ENCODE measurements around the gene CDA. TPM values are rescaled to one million over a fixed set of nuclear protein-coding genes. Genes with fewer than 3 reads are reported as not detected.
"Not testable (repeated sequence)": the region's sequence is repeated elsewhere in the genome, so short reads cannot be mapped to it uniquely, and the experiment has no call there.

The CDA gene
- total RNA-seq, 1 experiment from 2014 or later: not detected

DNA sequence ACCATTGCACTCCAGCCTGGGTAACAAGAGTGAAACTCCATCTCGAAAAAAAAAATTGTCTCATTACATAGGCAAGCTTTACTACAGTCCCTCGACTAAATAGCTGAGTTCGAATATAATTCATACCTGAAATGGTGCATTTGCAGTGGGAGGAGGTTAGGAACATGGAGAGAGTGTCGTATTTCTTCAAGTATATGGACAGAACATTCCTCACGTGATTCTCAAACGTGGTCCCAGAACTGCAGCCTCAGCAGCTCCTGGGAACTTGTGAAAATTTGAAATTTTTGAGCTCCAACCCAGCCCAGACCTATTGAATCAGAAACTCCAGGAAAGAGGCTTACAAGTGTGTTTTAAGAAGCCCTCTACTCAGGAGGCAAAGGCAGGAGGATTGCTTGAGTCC lies 7.2 kb downstream of the CDA start:
- Histone ChIP-seq H3K4me3 (no peak overlapping the region), H3K9me3 (replicated peaks) (no peaks in the 10 kb centered on the region), H3K4me1 (replicated peaks) (peaks cover 7% of the 10 kb centered on the region), H3K36me3 (no peaks in the 10 kb centered on the region), H3K27ac (no peak overlapping the region), H3K27me3 (replicated peaks) (no peaks in the 10 kb centered on the region)
- no peak for DNase-seq (ENCODE audit: low read depth in 1 of 2, low spot score in 2 of 2)

DNA sequence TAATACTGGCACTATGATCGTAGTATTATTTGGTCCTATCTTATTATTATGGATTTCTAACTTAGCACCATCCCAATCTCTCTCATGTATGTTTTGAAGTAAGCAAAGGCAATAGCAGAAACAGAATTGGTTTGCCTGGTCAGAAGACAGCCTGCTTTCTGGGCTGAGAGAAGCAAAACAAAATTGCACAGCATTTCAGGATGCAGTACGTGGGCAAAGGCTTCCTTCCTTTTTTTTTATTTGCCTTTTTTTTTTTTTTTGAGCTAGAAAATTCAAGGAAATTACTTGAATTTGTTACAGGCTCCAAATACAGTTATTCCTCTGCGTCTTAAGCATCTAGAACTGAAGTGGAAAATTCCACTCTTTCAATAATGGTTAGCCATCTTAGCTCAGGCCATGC lies 8.8 kb downstream of the CDA start:
- Histone ChIP-seq H3K9me3 (replicated peaks) (no peaks in the 10 kb centered on the region), H3K36me3 (no peaks in the 10 kb centered on the region), H3K4me3 (no peak overlapping the region), H3K27ac (no peak overlapping the region), H3K27me3 (replicated peaks) (no peaks in the 10 kb centered on the region), H3K4me1 (replicated peaks) (peaks cover 21% of the 10 kb centered on the region)
- DNase-seq (ENCODE audit: low read depth in 1 of 2, low spot score in 2 of 2): no peak

DNA sequence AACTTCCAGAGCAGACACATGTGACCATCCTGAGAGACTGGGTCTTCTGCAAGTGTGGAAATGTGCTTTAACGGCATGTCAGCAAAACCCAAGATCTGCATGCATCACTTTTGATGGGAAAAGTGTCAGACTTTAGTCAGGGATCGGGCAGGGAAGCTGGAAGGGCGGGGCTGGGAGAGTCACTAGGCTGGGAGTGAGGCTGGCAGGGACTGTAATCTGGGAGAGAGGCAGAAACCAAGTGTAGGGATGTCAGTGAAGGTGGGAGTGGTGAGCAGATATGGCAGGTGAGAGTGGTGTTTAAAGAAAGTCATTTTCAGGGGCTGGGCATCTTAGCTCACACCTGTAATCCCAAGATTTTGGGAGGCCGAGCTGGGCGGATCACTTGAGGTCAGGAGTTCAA lies 11.3 kb downstream of the CDA start:
- Histone ChIP-seq H3K4me3 (no peak overlapping the region), H3K36me3 (no peaks in the 10 kb centered on the region), H3K27me3 (replicated peaks) (no peaks in the 10 kb centered on the region), H3K9me3 (replicated peaks) (no peaks in the 10 kb centered on the region), H3K4me1 (replicated peaks) (peaks cover 46% of the 10 kb centered on the region), H3K27ac (no peak overlapping the region)
- DNase-seq (ENCODE audit: low read depth in 1 of 2, low spot score in 2 of 2): no peak

DNA sequence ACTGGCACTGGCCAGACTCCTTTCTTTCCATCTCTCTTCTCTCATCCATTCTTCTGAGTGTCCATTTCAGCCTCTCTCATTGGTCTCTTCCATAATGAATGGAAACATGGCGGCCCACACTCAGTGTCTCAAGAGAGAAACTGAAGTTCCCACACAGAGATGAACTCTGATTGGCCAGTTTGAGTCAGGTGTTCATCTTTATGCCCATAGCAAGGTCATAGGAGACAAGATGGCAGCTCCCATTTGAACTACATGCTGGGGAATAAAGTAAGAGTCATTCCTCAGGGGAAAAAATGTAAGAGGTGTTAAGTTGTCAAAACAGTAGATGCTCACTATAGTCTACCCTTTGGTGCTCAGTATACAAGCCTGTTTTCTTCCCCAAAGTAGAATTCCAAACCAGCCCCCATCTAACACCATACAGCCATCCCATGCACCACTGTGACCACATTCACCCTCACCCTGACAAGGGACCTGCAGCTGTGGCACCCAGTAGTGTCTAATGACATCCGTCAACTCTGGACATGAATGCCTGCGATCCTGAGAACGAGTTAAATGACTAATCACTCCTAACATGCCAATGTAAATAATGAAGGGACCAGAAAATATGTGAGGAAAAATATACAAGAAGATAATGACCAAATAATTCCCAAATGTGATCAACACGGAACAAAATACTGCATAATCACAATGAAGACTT lies 12.4 kb downstream of the CDA start:
- peak overlapping the region; percentile 14; the same call in 1 of the 2 replicates for H3K27ac ChIP-seq
- peak in 1 of 2 experiments; percentile 71 for DNase-seq (ENCODE audit: low read depth in 1 of 2, low spot score in 2 of 2)

DNA sequence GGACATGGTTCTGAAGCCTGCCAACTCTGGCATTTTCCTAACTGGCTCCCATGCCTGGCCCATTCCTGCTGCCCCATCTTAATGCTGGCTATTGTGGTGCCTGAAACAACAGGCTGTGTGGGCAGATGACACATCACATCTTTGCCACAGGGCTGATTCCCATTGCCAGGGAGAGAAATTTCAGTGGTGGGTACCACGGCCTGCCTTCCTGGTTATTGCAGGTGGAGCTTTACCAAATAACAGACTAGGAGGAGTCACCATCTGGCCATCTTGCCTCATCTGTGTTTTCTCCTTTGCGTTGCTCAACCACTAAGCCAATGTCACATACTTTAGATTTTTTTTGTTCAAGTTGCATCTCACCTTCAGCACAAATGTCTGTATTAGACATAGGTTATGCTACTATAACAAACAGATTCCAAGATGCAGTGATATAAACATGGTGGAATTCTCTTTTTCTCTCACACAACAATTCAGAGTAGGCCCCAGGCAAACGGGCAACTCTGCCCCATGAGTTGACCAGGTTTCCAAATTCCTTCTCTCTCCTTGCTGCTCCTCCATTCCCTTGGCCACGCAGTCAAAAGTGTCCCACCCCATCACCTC lies 14.1 kb downstream of the CDA start:
- Histone ChIP-seq H3K27me3 (replicated peaks) (no peaks in the 10 kb centered on the region), H3K9me3 (replicated peaks) (no peaks in the 10 kb centered on the region), H3K4me3 (no peak overlapping the region), H3K4me1 (replicated peaks) (peaks cover 47% of the 10 kb centered on the region), H3K27ac (peak overlapping the region; percentile 88), H3K36me3 (no peaks in the 10 kb centered on the region)
- DNase-seq (ENCODE audit: low read depth in 1 of 2, low spot score in 2 of 2): no peak

More for the DNA sequence above, 12.4 kb downstream of the CDA start:
- Histone ChIP-seq H3K36me3 (no peaks in the 10 kb centered on the region), H3K9me3 (replicated peaks) (no peaks in the 10 kb centered on the region), H3K4me1 (replicated peaks) (peaks cover 47% of the 10 kb centered on the region), H3K27me3 (replicated peaks) (no peaks in the 10 kb centered on the region), H3K4me3 (no peak overlapping the region)

DNA sequence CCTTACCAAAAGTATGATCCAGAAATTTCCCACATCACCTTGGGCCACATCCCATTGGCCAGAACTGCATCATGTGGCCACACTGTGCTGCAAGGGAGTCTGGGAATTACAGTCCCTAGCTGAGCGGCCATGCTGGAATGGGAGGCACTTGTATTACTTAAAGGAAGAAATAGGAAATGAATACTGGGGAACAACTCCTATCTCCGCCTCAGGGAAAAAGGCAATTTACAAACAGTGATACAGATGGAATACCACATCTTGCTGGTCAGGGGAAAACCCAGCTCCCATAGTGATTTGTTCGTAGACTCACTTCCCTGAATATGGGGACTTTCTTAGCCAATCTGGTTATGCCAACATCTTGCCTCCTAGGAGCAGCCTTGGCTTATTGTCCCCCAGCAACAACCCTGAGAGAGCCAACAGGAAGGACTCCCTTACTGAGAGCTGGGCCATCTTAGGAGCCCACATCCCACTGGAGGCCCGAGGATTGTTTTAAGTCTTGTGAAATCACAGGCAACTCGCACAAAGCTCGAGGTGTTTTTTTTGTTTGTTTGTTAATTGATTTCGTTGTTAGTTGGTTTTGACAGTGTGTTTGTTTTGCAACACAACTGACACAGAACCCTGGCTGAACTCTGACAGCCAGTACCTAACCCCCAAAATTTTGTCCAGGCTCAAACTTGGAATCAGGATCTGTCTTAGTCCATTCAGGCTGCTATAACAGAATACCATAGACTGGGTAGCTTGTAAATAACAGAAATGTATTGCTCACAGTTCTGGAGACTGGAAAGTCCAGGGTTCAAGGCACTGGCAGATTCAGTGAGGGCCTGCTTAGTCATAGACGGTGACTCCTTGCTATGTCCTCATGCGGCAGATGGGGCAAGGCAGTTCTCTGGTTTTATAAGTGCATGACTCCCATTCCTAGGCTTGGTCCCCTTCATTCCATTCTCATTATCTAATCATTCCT lies 14.9 kb downstream of the CDA start:
- DNase-seq (ENCODE audit: low read depth in 1 of 2, low spot score in 2 of 2): peak; percentile 75 to 90
- no peak overlapping the region for H3K4me3 ChIP-seq
- no peaks in the 10 kb centered on the region for H3K9me3 ChIP-seq (replicated peaks)
- H3K27ac ChIP-seq: peak overlapping the region; percentile 88
- peaks cover 47% of the 10 kb centered on the region for H3K4me1 ChIP-seq (replicated peaks)
- H3K36me3 ChIP-seq: no peaks in the 10 kb centered on the region
- H3K27me3 ChIP-seq (replicated peaks): no peaks in the 10 kb centered on the region

DNA sequence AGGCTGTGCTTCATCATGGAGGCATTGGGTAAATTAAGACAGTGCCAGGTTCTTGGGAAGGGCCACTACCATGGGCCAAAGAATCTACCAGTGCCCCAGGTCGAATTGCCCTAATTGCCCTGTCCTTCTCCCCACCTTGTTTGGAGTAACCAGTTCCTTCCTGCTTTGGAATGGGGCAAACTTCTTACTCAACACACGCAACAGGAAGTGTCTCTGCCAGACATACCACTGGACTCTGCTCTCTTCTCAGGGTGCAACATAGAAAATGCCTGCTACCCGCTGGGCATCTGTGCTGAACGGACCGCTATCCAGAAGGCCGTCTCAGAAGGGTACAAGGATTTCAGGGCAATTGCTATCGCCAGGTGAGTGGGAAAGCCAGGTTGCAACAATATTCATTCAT lies 15.8 kb downstream of the CDA start:
- Histone ChIP-seq H3K27ac (peak overlapping the region; percentile 88), H3K4me3 (no peak overlapping the region), H3K27me3 (replicated peaks) (no peaks in the 10 kb centered on the region), H3K36me3 (no peaks in the 10 kb centered on the region), H3K9me3 (replicated peaks) (no peaks in the 10 kb centered on the region), H3K4me1 (replicated peaks) (peaks cover 47% of the 10 kb centered on the region)
- no peak for DNase-seq (ENCODE audit: low read depth in 1 of 2, low spot score in 2 of 2)

DNA sequence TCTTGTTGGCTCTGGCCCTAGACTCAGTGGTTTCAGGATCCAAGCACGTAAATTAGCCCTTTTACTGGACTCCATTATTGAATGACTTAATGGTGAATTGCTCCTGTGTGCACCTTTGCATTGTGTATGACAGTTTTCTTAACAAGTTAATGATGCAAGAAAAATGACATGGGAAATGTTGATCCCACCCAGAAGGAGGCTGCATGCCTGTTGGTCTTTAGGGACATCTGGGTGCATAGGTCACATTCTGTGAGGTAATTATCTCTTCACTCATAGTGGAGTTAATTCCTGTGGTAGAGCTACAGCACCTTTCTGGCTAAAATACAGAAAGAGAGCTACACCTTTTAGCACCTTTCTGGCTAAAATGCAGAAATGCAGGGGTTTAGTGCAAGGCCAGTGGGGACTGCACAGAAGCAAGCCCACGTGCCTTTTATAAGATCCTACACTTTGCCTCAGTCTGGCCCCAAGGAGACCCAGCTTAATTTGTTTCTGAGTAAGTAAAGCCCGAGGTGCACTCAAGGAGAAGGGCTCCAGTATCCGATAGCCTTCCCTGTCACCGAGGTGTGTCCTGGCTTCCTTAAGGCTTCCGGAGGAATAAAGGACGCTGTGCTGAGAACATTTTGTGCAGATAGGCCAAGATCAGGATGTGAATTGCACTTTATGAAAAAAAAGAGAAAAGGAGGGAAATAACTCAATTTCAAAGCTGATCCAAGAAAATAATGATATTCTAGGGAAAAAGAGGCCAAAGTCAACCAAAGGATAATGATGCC lies 18.1 kb downstream of the CDA start:
- not testable (repeated sequence) for H3K4me3 ChIP-seq

DNA sequence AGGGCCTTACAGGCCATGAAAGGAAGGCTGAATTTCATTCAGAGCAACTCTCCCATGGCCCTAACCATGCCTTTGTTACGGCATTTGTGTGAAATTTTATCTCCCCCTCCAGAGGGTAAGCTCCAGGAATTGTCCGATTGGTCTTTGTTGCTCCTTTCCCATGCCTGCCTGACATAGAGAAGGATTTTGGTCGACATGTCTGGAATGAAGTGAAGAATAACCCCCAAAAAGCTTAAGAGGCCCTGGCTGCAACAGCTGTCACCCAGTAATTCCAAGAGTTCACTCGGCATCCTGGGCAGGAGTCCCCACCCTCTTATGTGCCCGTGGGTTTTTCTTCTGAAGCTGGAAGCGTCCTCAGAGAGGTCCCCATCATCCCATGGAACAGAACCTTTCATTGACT lies 20.6 kb downstream of the CDA start:
- no peaks in the 10 kb centered on the region for H3K36me3 ChIP-seq
- no peak overlapping the region for H3K27ac ChIP-seq
- H3K27me3 ChIP-seq (replicated peaks): no peaks in the 10 kb centered on the region
- H3K9me3 ChIP-seq (replicated peaks): no peaks in the 10 kb centered on the region
- H3K4me3 ChIP-seq: no peak overlapping the region
- no peak for DNase-seq (ENCODE audit: low read depth in 1 of 2, low spot score in 2 of 2)
- H3K4me1 ChIP-seq (replicated peaks): peaks cover 31% of the 10 kb centered on the region

More for the DNA sequence above, 18.1 kb downstream of the CDA start:
- H3K27ac ChIP-seq; H3K27me3 ChIP-seq (replicated peaks); H3K36me3 ChIP-seq; DNase-seq (ENCODE audit: low read depth in 1 of 2, low spot score in 2 of 2); H3K9me3 ChIP-seq (replicated peaks): not testable (repeated sequence)
- H3K4me1 ChIP-seq (replicated peaks): peaks cover 34% of the 10 kb centered on the region

DNA sequence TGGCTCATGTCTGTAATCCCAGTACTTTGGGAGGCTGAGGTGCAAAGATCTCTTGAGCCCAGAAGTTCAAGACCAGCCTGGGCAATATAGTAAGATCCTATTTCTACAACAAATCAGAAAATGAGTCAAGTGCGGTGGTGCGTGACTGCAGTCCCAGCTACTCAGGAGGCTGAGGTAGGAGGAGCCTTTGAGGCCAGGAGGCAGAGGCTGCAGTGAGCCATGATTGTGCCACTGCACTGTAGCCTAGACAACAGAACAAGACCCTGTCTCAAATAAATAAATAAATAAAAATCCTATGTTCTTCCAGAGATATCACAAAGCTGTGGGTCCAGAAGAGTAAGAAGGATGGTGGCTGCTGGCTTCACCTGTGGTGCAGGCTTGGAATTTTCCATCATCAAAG lies 22.1 kb downstream of the CDA start:
- no peak for DNase-seq (ENCODE audit: low read depth in 1 of 2, low spot score in 2 of 2)
- Histone ChIP-seq H3K27me3 (replicated peaks) (no peaks in the 10 kb centered on the region), H3K4me1 (replicated peaks) (peaks cover 28% of the 10 kb centered on the region)

DNA sequence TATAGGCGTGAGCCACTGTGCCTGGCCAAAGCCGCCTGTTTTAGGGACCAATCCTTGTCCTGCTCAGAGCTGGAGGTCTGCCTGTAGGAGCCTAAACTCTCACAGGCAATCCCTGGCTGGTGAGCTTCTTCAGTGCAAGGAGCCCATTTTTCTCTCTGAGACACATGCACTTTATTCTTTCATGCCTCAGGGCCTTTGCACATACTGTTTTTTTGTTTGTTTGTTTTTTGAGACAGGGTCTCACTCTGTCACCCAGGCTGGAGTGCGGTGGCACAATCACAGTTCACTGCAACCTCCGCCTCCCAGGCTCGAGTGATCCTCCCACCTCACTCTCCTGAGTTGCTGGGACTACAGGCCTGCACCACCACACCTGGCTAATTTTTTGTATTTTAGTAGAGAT lies 22.8 kb downstream of the CDA start:
- DNase-seq (ENCODE audit: low read depth in 1 of 2, low spot score in 2 of 2): no peak
- no peak overlapping the region for H3K4me3 ChIP-seq
- no peaks in the 10 kb centered on the region for H3K9me3 ChIP-seq (replicated peaks)
- H3K4me1 ChIP-seq (replicated peaks): peaks cover 28% of the 10 kb centered on the region
- no peaks in the 10 kb centered on the region for H3K36me3 ChIP-seq
- H3K27ac ChIP-seq: no peak overlapping the region
- no peaks in the 10 kb centered on the region for H3K27me3 ChIP-seq (replicated peaks)

More for the DNA sequence above, 22.1 kb downstream of the CDA start:
- Histone ChIP-seq H3K9me3 (replicated peaks) (no peaks in the 10 kb centered on the region), H3K27ac (no peak overlapping the region), H3K4me3 (no peak overlapping the region), H3K36me3 (no peaks in the 10 kb centered on the region)

DNA sequence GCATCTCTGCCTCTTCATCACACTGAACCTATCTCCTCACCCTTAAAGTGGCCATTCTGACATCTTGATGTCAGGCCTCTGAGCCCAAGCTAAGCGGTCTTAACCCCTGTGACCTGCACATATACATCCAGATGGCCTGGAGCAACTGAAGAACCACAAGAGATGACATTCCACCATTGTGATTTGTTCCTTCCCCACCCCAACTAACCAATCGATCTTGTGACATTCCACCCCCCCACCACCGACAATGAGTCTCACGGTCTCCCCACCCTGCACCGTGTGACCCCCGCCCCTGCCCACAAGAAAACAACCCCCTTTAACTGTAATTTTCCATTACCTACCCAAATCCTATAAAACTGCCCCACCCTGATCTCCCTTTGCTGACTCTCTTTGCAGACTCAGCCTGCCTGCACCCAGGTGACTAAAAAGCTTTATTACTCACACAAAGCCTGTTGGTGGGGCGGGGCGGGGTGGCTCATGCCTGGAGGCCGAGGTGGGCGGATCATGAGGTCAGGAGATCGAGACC lies 23.4 kb downstream of the CDA start:
- DNase-seq (ENCODE audit: low read depth in 1 of 2, low spot score in 2 of 2): peak in 1 of 2 experiments; percentile 60
- H3K9me3 ChIP-seq (replicated peaks): no peaks in the 10 kb centered on the region
- no peak overlapping the region for H3K4me3 ChIP-seq
- peak overlapping the region; percentile 86 for H3K27ac ChIP-seq
- peaks cover 28% of the 10 kb centered on the region for H3K4me1 ChIP-seq (replicated peaks)
- no peaks in the 10 kb centered on the region for H3K27me3 ChIP-seq (replicated peaks)
- no peaks in the 10 kb centered on the region for H3K36me3 ChIP-seq

DNA sequence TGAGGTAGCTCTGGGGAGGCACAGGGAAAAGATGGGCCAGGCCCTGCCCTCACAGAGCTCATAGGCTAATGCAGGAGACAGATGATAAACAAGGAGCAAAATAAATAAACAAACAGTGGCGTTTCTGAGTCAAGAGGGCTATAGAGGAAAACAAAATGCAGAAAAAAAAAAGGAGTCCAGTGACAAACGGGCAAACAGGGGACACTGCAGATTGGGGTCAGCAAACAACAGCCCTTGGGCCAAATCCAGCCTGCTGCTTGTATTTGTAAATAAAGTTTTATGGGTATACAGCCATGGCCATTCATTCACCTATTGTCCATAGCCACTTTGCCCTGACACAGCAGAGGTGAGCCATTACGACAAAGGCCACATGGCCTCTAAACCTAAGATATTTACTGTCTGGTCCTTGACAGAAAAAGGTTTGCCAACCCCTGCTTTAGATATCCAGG lies 25.3 kb downstream of the CDA start:
- no peaks in the 10 kb centered on the region for H3K27me3 ChIP-seq (replicated peaks)
- H3K4me3 ChIP-seq: no peak overlapping the region
- peak overlapping the region; percentile 62 for H3K27ac ChIP-seq
- DNase-seq (ENCODE audit: low read depth in 1 of 2, low spot score in 2 of 2): peak in 1 of 2 experiments; percentile 98
- no peaks in the 10 kb centered on the region for H3K36me3 ChIP-seq
- H3K4me1 ChIP-seq (replicated peaks): peaks cover 28% of the 10 kb centered on the region
- H3K9me3 ChIP-seq (replicated peaks): no peaks in the 10 kb centered on the region

Measured in SJSA1 (cell line).